ENCODE results near the gene LYZL1.

LYZL1 gene

DNA sequence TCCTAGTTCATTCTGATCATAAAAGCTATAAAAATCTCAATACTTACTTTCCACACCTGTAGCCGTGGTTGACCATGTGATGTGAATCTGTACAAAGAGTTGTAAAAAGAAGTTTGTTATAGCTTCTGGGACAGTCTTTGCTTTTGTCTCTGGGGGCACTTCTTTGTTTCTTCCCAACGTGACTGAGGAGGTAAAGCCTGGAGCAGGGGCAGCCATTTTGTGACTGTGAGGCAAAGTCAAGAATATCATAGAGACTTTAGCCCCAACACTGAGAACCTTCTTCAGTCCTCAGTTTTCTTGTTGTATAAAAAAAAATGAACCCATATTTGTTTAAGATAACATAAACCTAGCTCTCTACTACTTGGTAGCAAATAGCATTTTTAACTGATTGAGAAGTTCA lies 29.4 kb upstream of the LYZL1 start:
- H3K27ac ChIP-seq, result no peak overlapping the region
- TF ChIP-seq, protein P1, sequence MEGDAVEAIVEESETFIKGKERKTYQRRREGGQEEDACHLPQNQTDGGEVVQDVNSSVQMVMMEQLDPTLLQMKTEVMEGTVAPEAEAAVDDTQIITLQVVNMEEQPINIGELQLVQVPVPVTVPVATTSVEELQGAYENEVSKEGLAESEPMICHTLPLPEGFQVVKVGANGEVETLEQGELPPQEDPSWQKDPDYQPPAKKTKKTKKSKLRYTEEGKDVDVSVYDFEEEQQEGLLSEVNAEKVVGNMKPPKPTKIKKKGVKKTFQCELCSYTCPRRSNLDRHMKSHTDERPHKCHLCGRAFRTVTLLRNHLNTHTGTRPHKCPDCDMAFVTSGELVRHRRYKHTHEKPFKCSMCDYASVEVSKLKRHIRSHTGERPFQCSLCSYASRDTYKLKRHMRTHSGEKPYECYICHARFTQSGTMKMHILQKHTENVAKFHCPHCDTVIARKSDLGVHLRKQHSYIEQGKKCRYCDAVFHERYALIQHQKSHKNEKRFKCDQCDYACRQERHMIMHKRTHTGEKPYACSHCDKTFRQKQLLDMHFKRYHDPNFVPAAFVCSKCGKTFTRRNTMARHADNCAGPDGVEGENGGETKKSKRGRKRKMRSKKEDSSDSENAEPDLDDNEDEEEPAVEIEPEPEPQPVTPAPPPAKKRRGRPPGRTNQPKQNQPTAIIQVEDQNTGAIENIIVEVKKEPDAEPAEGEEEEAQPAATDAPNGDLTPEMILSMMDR (IDR thresholded peaks at IDR 0.05), result no peak
- TF ChIP-seq ZFX (IDR thresholded peaks at IDR 0.05; ENCODE audit: borderline replicate concordance), result no peak

DNA sequence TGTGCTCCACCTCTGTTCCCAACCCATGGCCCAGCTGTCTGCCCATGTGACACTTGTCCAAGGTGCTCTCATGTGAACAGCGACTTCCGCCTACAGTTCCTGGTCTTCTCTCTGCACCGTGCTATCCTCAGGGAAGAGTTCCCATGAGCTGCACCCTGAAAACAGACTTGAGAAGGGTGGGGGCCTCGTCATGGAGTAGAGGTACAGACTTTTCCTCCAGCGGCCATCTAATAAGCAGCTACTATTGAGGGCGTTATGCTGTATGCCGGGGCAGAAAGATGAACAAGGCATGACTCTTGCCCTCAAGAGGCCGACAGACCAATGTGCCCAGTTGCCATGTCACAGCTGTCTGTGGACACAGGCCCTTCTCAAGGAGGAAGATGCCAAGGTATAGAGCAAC lies 25.4 kb upstream of the LYZL1 start:
- TF ChIP-seq ZFX (IDR thresholded peaks at IDR 0.05; ENCODE audit: borderline replicate concordance), result no peak
- TF ChIP-seq, protein P1 (IDR thresholded peaks at IDR 0.05), result no peak
- no peak overlapping the region for H3K27ac ChIP-seq

DNA sequence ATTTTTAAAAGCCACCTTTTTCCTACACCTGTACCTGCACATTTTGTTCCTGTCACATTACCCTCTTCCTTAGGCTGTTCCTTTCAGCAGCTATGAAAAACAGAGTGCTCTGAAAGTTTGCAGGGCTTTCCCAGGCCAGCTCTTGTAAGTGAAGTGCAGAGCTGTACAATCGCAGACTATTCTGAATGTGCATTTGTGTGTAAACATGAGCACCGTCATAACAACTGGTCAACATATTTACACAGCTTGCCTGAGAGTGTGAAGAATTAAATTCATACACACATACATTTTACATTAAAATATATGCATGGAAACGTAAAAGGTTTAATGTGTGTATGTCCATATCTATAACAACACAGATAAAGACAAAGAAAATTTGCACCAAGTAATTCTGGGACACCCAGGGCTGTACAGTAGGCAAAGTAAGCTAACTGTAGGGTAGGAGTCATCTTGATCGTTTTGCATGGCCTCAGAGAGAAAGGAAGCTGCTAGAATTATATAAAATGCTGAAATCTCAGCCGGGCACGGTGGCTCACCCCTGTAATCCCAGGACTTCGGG lies 23.6 kb upstream of the LYZL1 start:
- TF ChIP-seq, protein P1 (IDR thresholded peaks at IDR 0.05), result no peak
- TF ChIP-seq ZFX (IDR thresholded peaks at IDR 0.05; ENCODE audit: borderline replicate concordance), result no peak
- no peak overlapping the region for H3K27ac ChIP-seq

DNA sequence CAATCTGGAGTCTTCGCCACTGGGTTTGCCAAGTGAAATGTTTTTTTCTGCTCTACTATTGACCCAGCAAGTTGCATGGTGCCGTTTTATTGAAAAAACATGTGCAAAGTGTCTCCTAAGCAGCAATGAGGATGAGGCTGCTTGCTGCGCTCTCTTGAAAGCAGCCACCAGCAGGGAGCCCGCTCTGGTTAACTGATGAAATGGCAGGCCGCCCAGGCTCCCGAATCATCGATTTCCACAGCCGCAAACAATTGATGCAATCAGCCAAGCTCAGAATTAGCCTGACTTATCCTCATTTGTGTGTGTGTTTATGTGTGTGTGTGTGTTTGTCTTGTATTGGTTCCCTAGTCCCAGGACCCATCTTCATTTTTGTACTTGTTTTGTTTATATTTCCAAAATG lies 22.2 kb upstream of the LYZL1 start:
- H3K27ac ChIP-seq, result peak overlapping the region; percentile 40
- TF ChIP-seq ZFX (IDR thresholded peaks at IDR 0.05; ENCODE audit: borderline replicate concordance), result no peak
- TF ChIP-seq, protein P1 (IDR thresholded peaks at IDR 0.05), result no peak

DNA sequence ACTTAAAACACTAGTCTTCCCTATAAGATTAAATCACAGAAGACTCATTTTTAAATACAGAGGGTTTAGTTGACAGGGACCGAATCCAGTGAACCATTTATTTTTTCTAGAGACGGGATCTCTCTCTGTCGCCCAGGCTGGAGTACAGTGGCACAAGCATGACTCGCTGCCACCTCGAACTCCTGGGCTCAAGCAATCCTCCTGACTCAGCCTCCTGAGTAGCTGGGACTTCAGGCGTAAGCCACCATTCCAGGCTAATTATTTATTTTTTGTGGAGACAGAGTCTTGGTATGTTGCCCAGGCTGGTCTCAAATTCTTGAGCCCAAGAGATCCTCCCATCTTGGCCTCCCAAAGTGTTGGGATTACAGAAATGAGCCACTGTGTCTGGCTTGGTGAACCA lies 20.9 kb upstream of the LYZL1 start:
- no peak for TF ChIP-seq ZFX (IDR thresholded peaks at IDR 0.05; ENCODE audit: borderline replicate concordance)
- TF ChIP-seq, protein P1 (IDR thresholded peaks at IDR 0.05), result no peak
- H3K27ac ChIP-seq, result no peak overlapping the region

DNA sequence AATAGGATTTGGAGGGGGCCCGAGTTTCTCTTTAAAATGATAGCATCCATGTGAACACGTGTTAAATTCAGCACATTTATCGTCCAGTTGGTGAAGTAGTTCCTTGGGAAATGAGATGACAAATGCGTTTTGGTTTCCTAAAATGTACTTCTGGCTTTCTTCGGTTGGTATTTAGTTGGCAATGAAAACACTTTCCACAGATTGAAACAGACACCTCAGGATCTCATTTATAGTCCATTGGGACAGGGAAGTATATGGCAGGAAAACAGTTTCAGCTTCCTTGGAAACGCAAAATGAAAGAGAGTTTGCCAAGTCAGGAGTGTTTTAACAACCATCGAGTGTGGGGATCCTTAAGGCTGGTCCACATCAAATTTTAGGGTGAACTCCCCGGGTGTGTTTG lies 19.4 kb upstream of the LYZL1 start:
- no peak for TF ChIP-seq ZFX (IDR thresholded peaks at IDR 0.05; ENCODE audit: borderline replicate concordance)
- TF ChIP-seq, protein P1 (IDR thresholded peaks at IDR 0.05), result no peak
- H3K27ac ChIP-seq, result 0 out of 2 replicates have a peak overlapping the region, but pooled peaks have one; percentile 2

DNA sequence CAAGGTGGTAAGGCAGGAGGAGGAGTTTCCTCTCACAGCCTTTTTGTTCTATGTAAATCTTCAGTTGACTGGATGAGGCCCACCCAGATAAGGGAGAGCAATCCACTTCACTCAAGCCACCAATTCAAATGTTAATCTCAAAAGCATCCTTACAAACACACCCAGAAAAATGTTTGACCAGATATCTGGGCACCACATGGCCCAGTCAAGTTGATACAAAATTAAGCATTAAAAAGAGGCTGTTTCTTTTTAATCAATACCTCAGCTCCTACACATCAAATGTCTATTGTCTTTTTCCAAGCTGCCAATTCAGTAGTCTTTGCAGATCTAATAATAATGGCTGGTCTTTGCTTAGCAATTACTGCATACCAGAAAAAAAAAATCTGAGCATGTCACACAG lies 18.0 kb upstream of the LYZL1 start:
- TF ChIP-seq, protein P1 (IDR thresholded peaks at IDR 0.05), result no peak
- no peak for TF ChIP-seq ZFX (IDR thresholded peaks at IDR 0.05; ENCODE audit: borderline replicate concordance)
- H3K27ac ChIP-seq, result no peak overlapping the region

Measured in 22Rv1 (cell line).